GM21576 (cell line): ENCODE measurements around the gene SHISAL1.

Experiments
- ATAC-seq: cut with Tn5 transposase; IDR thresholded peaks from one replicate; pipeline ENCODE4 v1.9.1; 2021; ENCODE audit warnings: mild to moderate bottlenecking, moderate library complexity; ENCODE audit not compliant: unreplicated experiment

The SHISAL1 gene

DNA sequence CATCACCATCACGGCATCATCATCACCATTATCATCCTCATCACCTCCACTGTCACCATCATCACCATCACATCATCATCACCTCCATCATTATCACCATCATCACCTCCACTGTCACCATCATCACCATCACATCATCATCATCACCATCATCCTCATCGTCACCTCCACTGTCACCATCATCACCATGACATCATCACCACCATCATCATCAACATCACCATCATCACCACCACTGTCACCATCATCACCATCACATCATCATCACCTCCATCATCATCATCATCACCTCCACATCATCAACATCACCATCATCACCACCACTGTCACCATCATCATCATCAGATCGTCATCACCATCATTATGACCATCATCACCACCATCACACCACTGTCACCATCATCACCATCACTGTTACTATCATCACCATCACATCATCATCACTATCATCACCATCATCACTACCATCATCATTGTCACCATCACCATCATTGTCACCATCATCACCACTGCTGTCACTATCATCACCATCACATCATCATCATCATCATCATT, 99.2 kb downstream of the SHISAL1 start:
- ATAC-seq = no peak

DNA sequence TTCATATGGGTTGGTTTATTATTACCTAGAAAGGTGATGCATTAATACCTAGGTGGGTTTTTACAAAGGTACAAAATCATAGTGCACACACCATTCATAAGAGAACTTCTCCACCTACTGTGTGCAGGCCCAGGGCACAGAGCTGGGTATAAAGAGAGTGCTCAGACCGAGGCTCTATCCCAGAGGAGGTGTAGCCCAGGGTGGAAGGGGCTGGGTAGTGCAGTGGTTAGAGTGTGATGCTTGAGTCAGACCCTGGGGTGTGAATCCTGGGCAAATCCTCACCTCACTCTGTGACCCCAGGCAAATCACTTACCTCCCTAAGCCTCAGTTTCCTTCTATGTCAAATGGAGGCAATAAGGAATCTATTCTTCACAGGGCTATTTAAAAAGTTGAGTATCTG, 99.8 kb downstream of the SHISAL1 start:
- ATAC-seq = no peak

DNA sequence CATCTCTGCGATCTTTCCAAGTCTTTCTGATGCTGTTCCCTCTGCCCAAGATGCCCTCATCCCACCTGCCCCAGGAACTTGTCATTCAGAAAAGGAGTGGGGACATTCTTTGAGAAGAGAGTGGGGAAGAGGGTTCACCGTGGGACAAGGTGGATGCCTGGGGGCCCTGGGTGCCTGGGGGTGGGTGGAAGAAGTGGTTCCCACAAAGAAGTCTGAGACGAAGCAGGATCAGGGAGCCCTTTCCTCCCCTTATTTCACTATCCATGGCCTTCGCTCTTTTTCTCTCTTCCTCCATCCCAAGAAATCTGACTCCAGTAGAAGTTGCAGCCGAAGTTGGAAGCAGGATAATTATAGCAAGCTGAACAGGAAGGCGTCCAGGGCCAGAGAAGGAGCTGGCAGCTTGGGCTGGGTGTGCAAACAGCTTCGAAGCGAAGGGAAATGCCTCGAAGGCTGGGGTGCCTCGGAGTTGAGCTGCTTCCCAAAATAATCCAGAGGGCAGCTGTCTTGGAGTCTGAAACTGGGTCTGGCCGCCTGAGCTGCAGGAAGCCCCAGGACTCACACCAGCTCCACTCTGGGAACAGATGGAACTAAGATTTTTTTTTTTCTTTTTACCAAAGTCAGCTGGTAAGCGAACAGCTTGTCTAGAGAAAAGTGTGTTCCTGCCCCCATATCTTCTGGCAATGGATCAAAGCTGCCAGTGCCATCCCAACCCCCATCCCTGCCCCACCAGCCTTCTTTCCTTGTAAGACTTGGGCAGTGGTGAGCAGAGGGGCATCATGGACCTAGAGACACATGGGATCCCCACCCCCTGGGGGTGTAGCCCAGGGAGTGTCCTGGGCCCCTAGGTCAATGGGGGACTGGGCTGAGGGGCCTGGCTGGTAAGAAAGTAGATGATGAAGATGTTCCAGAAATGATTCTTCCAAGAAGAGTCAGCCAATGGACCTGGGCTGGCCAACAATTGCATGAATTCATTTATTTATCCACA, 100.5 kb downstream of the SHISAL1 start:
- ATAC-seq = no peak

DNA sequence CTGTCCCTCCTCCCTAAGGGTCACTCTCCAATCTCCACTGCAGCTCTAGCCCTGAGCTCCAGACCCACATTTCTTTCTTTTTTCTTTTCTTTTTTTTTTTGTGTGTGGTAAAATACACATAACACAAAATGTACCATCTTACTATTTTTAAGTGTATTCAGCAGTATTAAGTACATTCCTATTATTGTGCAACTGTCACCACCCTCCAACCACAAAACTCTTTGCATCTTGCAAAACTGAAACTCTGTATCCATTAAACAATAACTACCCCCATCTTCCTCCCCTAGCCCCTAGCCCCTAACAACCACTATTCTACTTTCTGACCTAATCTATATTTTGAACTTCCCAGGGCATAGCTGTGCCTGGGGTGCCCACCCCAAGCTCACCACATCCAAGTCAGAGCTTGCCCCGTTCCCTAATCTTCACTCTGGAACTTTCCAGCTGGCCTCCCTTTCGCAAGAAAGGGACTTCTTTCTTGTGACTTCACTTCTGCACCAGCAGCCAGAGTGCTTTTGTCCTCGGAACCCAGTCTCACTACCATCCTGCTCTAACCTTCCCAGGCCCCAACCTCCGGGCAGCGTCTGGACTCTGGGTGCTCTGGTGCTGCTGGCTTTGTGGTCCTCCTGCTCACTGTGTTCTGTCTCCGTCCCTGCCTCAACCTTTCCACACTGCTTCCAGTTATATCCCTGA, 101.3 kb downstream of the SHISAL1 start:
- no peak for ATAC-seq

DNA sequence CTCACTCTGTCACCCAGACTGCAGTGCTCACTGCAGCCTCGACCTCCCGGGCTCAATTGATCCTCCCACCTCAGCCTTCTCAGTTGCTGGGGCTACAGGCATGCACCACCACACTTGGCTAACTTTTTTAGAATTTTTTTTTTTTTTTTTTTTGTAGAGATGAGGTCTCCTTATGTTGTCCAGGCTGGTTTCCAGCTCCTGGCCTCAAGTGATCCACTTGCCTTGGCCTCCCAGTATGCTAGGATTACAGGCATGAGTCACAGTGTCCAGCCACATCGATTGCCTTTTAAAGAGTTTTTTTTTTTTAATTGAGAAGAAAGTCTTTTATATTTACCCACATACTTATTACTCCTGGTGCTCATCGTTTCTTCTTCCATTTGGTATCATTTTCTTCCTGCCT, 102.0 kb downstream of the SHISAL1 start:
- no peak for ATAC-seq

DNA sequence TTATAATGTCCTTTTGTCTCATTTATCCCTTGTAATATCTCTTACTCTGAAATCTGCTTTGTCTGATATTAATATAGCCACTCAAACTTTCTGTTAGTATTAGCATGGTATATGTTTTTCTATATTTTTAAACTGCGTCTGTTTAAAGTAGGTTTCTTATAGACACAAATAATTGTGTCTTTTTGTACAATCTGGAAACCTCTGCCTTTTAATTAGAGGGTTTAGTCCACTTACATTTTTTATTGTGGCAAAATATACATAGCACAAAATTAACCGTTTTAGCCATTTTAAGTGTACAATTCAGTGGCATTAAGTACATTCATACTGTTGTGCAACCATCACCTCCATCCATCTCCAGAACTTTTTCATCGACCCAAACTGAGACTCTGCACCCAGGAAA, 103.4 kb downstream of the SHISAL1 start:
- no peak for ATAC-seq

DNA sequence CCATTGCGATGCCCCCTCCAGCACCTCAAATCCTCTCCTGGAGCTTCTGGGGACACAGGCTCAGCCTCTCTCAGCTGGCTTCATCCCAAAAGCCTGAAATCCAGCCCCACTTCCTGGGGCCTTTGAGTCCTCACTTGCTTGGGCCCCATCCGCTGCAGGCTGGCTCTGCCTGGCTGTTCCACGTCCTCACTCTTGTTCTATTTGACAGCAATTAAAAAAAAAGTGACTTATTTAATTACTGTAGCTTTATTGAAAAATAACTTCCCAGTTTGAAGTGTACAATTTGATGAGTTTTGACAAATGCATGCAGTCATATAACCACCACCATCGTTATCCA, 104.8 kb downstream of the SHISAL1 start:
- no peak for ATAC-seq

DNA sequence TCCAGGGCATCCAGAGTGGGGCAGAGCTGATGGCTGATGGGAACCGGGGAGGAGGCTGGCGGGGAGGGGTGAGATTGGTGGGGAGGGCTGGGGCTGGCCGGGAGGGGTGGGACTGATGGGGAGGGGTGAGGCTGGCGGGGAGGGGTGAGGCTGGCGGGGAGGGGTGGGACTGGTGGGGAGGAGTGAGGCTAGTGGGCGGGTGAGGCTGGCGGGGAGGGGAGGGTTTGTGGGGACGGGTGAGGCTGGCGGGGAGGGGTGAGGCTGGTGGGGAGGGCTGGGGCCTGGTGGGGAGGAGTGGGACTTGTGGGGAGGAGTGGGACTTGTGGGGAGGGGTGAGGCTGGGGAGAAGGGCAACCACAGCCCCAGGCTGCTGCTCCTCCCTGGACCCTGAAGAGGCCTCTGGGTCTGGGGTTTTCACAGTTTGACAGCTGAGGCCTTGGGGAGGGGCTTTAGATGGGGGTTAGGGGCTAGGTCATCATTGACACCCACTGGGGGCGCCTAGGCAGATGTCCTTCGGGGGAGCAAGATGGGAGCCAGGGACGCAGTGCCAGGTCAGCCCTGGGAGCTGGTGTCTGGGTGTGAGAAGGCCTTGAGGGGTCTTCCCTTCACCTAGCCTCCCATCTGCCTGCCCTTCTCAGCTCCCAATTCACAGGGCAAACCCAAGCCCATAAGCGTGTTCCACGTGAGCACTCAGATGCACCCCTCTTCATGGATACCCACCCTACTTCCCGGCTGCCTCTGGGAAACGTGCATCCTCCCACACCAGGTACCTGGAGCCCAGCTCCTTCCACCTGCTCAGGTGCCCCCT, 105.4 kb downstream of the SHISAL1 start:
- ATAC-seq = no peak

DNA sequence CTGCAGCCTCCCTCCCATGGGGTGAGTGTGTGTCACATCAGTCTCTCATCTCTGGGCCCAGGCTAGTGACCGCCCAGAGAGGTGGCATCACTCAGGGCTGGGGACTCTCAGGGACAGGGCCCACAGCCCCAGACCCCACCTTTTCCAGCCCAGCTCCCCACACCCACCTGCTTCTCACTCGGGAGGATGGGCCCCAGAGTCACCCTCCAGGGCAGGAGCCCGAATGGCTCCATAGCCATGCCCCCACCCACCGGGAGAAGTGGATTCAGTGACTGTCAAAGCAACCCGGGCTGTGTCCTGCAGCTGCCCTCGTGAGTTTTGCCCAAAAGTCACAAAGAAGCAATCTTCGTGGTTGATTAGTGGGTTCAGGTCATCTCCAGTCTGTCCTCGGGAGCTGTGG, 106.1 kb downstream of the SHISAL1 start:
- no peak for ATAC-seq

DNA sequence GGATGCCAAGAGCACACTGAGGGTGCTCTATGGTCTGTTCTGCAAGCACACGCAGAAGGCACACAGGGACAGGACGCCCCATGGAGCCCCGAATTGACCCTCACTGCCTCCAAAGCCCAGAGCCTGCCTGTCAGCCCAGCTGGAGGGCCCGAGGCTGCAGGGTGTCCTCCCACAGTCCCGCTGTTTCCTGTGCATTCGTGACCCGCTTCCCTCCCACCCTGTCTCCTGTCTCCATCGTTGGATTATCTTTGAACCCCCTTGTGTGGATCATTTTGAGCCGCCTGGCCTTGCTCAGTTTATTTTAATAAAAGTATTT, 106.5 kb downstream of the SHISAL1 start:
- no peak for ATAC-seq

DNA sequence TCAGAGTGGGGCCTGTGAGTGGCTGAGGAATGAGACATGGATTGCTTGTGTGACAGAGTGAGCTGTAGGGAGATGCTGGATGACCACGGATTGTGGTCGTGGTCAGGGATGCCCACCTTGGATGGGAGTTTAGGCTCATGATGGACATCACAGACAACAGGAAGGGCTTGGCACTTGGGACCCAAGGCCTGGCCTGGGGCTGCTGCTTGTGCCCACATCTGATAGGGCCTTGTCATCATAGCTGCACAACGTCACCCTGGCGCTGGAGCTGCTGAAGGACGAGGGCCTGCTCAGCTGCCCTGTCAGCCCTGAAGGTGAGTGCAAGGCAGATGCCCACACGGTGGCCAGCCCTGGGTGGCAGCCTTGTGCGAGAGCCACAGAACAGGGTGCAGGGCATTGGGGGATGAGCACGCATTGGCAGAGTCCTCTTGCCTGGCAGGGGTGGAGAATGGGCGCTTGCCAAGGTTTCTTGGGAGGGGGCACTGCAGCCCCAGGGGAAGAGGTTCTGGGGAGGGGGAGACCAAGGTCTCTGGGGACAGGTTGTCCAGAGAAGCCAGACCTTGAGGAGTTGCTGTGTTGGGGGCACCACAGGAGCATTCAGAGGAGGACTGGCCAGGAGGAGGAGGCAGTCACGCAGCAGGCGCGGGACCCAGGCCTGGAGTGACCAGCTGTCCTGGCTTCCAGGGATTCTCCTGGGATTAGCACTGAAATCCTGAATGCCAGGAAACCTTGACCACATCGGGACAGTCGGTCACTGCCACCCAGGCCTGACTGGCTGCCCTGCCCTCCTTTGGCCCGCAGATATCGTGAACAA, 107.0 kb downstream of the SHISAL1 start:
- ATAC-seq = no peak

DNA sequence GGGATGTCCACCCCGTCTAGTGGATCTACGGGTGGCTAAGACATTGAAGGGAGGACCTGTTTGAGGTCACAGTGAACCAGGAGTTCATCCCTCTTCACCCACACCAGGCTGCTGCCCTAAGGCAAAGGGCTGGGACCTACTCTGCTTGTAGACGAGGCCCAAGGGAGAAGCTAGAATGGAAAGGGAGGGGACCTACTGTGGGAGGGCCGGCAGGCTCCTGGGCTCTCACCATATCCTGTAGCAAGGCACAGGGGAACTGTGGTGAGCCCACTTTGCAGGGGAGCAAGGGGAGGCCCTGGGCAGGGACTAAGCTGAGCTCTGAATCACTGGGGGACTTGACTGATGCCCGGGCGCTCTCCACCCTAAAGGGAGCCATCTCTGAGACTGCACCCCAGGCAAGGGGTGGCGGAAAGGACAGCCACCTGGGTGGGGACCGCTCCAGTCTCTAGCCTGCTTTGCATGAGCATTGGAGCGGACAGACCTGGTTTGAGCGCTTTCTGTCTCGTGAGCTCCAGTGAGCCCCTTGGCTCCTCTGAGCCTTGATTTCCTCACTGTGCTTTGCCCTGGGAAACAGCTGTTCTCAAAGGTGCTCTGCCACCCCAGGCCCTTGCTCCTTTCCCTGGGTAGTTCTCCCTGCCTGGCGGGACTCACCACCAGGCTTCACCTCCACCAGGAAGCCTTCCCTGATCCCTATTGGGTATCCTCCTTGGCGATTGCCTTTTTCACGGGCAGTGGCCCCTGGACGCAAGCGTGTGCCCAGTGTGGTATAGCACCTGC, 107.8 kb downstream of the SHISAL1 start:
- no peak for ATAC-seq

DNA sequence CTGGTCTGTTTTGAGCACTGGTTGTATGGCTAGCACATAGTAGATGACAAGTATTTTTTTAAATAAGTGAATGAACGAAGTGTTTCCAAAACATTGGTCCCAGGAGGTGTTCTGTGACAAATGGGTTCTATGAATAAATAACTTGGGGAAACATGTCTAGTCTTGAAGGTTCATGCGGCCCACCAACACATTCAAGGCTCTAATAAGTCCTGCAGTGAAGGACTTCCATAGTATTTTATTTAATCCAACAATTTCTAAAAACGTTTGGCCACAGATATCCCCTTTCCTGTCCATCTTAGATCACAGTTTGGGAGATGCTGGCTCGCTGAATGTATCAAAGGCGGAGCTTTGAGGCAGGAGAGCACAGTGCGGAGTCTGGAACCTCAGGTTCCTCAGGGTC, 109.5 kb downstream of the SHISAL1 start:
- ATAC-seq = no peak

DNA sequence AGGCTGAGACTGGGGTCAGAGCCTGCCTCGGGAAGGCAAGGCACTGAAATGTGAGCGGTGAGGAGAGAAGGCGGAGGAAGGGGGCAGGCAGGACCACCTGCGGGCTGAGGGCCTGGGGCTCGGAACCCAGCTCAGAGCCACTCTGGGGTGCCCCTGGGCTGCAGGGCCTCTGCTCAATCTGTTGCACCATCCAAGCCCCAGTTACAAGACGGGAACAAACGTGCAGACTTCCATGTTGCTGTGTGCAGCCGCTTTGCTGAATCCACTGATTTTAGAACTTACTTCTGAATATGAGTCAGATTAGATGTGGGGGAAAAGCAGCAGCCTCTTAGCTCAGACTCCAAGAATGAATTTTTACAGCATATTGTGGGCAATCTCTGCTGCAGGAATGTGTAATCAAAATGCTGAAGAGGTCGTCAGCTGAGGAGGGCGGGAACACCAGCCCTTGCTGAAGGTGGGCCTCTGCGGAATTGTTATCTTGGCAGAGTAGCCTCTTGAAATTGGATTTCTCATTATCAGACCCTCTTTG, 110.4 kb downstream of the SHISAL1 start:
- ATAC-seq = no peak

DNA sequence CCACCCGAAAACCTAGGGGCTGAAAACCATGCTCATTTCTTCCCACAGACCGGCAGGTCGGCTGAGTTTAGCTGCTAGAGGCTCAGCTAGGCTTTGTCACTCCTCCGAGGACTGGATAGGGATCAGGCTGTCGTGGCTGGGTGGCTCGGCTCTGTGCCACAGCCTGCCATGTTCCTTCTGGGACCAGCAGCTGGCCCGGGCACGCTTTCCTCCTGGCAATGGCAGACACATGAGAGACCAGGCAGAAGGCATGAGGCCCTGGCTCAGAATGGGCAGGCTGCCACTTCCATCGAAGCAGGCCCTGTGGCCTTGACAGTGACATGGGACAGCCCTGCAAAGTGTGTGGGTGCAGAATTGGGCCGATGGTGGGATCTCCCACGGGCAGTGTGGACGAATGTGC, 111.1 kb downstream of the SHISAL1 start:
- ATAC-seq = no peak

DNA sequence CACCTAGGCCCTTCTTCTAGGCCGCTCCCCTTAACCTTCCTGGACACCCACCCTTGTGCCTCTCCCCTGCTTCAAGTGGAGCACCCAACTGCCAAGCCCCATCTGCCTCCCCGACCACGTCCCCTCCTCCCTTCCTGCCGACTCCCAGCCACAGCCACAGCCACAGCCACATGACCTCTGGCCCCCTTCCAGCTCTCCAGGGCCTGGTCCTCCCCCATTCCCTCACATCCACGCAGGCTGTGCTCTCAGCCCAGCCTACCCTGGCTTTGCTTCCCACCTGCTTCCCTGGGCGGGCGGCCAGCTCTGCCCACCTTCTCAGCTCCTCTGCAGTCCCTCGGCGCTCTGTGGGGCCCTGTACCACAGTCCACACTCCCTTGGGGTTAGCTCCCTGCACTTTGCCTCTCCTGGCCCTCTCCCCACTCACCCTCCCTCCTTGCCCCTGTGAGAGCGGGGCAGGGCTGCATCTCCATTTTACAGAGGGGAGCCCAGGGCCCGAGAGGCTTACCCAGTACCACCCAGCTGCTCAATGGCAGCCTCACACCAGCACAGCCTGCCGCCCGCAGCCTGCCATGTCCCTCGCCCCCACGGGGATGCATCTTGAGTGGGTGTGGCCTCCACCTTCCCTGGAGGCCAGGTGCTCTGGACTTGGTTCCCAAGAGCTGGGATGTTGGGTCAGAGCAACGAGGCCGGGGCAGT, 111.7 kb downstream of the SHISAL1 start:
- no peak for ATAC-seq

DNA sequence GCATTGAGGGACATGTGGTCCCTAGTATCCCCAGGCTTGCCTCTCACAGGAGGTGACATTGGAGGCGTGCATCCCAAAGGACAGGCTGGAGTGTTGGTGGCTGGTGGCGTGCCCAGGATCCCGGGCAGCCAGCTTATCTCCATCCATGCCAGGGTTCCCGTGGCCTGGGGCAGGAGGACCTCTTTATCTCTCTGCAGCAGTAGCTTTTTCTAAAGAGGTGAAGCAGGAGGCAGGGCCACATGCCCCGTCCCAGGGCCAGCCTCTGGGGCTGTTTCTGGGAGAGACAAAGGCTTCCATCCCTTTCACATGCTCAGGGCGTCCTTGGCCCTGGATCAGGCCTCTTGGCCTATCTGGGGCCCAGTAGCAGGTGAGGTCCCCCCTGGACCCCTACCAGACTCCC, 112.3 kb downstream of the SHISAL1 start:
- ATAC-seq = no peak

DNA sequence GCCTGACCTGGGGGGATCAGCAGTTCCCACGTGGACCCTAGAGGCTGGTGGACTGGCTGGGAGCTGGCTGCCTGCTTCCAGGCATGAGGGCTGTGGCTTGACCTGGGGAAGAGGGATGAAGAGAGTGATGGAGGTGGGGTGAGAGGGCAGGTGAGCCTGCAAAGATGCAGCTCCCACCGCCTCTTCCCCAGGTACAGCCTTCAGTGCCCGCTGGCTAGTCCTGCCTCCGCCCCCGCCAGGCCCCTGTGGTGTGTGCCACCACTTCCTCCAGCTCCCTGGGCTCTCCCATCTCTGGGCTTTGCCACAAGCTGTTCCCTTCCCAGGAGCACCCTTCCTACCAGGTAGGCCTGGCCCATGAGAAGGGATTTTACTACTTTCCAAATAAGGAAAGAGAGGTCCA, 112.9 kb downstream of the SHISAL1 start:
- ATAC-seq = no peak

DNA sequence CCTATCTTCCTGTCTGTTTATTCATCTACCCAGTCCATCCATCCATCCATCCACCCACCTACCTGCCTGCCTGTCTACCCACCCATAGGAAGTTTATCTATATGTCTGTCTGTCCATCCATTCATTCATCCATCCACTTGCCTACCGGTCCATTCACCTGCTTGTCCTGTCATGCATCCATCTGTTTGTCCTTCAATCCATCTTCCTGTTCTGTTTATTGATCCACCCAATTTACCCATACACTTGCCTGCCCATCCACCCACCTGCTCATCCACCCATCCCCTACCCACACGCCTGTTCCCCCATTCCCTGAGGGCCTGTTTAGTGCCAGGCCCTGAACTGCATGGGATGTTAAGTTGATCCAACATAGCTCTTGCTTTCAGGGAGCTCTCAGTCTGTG, 113.6 kb downstream of the SHISAL1 start:
- ATAC-seq = no peak
